Osteocyte (in vitro differentiated cells): ENCODE data around the gene RNF225. TPM values are rescaled to one million over a fixed set of nuclear protein-coding genes. Genes with fewer than 3 reads are reported as not detected.
"Not testable (repeated sequence)": the region's sequence is repeated elsewhere in the genome, so short reads cannot be mapped to it uniquely, and the experiment has no call there.

Source experiments
- DNase-seq: peaks from one replicate; pipeline ENCODE4 v3.0.0; 2021; ENCODE audit warnings: mixed read lengths; ENCODE audit not compliant: unreplicated experiment; ENCODE audit errors: extremely low spot score
- H3K27ac Mint-ChIP-seq: one replicate; pipeline ENCODE4 v1.8.0; 2021; ENCODE audit warnings: mild to moderate bottlenecking, mixed read lengths; ENCODE audit not compliant: unreplicated experiment
- H3K27me3 Mint-ChIP-seq: one replicate; pipeline ENCODE4 v1.8.0; 2021; ENCODE audit warnings: mixed read lengths; ENCODE audit not compliant: unreplicated experiment
- H3K36me3 Mint-ChIP-seq: one replicate; pipeline ENCODE4 v1.8.0; 2021; ENCODE audit warnings: mixed read lengths; ENCODE audit not compliant: unreplicated experiment
- H3K4me1 Mint-ChIP-seq: one replicate; pipeline ENCODE4 v1.8.0; 2021; ENCODE audit warnings: mixed read lengths; ENCODE audit not compliant: unreplicated experiment
- H3K4me3 Mint-ChIP-seq: one replicate; pipeline ENCODE4 v1.8.0; 2021; ENCODE audit warnings: mild to moderate bottlenecking, moderate library complexity, mixed read lengths; ENCODE audit not compliant: unreplicated experiment
- H3K9me3 Mint-ChIP-seq: one replicate; pipeline ENCODE4 v1.8.0; 2021; ENCODE audit warnings: mixed read lengths; ENCODE audit not compliant: unreplicated experiment
- total RNA-seq: library from RNA; stranded (reverse); gene quantifications from 2 replicates; pipeline ENCODE4 v1.2.1, GENCODE V29; 2021
- TF ChIP-seq, protein P1 (sequence below): fragments of 200-600 bp; sonication (generic); IDR thresholded peaks from 2 replicates; pipeline ENCODE4 v1.5.0; 2021; ENCODE audit warnings: antibody characterized with exemption, mild to moderate bottlenecking, moderate library complexity

The RNF225 gene
- total RNA-seq, 1 donor from 2014 or later, result not detected

DNA sequence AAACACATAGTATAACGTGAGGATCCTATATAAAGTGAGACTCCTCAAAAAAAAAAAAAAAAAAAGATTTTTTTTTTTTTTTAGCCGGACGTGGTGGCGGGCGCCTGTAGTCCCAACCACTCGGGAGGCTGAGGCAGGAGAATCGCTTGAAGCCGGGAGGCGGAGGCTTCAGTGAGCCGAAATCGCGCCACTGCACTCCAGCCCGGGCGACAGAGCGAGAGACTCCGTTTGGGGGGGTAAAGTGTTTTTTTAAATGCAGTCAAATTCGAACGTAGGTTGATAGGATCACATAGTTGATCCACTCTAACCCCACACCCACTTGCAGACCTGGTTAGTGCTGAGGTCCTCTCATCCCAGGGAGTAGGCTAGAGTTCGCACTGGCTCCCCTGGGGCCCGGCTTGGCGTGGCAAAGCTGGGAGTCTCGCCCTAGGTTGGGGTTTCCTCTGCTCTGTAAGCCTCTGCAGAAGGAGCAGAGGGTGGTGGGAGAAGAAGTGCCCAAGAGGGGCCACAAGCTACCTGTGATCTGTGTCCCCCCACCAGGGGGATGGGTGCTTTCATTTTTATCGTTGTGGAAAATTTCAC is 6.5 kb downstream of the RNF225 start:
- Mint-ChIP-seq H3K27ac (peak overlapping the region; percentile 94), H3K4me3 (peak overlapping the region; percentile 85), H3K4me1 (peaks cover 17% of the 10 kb centered on the region), H3K36me3 (no peaks in the 10 kb centered on the region), H3K27me3 (no peaks in the 10 kb centered on the region), H3K9me3 (no peaks in the 10 kb centered on the region)
- TF ChIP-seq, protein P1, sequence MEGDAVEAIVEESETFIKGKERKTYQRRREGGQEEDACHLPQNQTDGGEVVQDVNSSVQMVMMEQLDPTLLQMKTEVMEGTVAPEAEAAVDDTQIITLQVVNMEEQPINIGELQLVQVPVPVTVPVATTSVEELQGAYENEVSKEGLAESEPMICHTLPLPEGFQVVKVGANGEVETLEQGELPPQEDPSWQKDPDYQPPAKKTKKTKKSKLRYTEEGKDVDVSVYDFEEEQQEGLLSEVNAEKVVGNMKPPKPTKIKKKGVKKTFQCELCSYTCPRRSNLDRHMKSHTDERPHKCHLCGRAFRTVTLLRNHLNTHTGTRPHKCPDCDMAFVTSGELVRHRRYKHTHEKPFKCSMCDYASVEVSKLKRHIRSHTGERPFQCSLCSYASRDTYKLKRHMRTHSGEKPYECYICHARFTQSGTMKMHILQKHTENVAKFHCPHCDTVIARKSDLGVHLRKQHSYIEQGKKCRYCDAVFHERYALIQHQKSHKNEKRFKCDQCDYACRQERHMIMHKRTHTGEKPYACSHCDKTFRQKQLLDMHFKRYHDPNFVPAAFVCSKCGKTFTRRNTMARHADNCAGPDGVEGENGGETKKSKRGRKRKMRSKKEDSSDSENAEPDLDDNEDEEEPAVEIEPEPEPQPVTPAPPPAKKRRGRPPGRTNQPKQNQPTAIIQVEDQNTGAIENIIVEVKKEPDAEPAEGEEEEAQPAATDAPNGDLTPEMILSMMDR, result no peak
- no peak for DNase-seq

DNA sequence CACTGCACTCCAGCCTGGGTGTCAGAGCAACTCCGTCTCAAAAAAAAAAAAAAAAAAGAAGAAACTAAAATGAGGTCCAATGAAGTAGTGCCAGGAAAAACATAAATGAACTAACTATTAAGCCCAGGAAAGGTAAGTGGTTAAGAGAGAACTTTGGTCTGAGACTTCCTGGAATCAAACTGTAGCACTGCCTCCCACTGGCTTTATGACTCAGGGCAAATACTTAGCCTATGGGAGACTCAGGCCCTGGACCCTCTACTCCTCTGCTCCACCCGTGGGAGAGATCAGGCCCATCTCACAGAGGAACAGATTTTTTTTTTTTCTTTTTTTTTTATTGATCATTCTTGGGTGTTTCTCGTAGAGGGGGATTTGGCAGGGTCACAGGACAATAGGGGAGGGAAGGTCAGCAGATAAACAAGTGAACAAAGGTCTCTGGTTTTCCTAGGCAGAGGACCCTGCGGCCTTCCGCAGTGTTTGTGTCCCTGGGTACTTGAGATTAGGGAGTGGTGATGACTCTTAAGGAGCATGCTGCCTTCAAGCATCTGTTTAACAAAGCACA is 8.5 kb downstream of the RNF225 start:
- not testable (repeated sequence) for H3K27me3 Mint-ChIP-seq, H3K36me3 Mint-ChIP-seq, H3K4me3 Mint-ChIP-seq, DNase-seq, H3K9me3 Mint-ChIP-seq
- Mint-ChIP-seq H3K27ac (peak overlapping the region; percentile 18), H3K4me1 (peaks cover 29% of the 10 kb centered on the region)

DNA sequence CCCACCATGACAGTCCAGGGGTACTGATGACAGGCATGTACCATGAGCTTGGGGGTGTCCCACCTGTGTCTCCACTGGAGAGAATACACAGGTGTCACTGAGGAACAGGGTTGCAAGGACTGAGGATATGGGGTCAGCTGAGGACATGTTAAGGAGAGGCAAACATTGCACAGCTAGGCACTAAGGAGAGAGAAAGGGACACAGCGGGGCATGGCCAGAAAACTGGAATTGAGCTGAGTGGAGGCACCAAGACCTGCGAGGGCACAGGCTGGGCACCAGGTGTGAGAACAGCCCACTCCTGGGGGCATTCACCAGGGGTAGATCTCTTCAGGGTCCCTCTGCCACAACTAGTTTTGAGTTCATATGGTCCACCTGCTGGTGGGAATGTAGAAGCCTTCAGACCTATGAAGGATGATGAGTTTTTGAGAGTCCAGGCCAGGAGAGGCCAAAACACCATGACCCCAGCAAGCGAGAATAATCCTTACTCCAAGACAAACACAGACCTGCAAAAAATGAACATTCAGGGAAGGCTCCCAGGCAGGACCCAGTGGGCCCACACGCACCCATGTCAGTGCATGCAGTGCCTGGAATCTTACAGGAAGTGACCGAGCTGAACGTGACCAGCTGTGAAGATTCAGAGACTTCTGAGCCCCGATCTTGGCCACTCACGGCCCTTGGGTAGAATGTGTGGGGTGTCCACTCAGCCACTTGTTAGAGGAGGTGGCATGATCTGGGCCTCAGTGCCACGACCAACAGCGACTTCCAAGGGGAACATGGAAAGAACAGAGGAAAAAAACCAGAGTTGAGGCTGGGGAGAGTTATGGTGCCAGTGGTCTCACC is 11.6 kb downstream of the RNF225 start:
- Mint-ChIP-seq H3K27me3 (no peaks in the 10 kb centered on the region), H3K9me3 (no peaks in the 10 kb centered on the region), H3K4me3 (peak overlapping the region; percentile 87), H3K36me3 (no peaks in the 10 kb centered on the region), H3K27ac (peak overlapping the region; percentile 91), H3K4me1 (peaks cover 27% of the 10 kb centered on the region)
- TF ChIP-seq, protein P1, result peak; percentile 36
- DNase-seq, result no peak

DNA sequence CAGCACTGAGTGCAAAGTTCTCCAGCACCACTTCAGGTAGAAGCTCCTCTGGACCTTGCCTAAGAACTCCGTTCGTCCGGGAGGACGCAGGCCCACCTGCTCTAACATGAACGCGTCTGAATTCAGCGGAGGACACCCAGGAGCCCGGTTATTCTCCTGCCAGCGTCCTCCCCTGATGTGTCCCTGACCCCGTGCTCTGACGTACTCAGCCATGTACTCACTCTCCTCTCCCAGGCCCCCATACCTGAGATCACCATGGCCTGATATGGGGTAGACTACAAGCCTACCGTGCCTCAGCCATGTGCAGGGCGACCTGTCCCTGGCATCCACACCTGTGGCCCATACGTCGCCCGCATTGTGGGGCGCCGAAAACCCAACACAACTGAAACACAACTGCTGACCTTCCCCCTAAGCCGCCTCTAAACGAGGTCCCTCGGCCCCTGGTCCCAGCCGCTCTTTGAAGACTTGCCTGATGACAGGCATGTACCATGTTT is 12.2 kb downstream of the RNF225 start:
- TF ChIP-seq, protein P1, result no peak
- no peak for DNase-seq
- peak overlapping the region; percentile 91 for H3K27ac Mint-ChIP-seq
- H3K4me1 Mint-ChIP-seq, result peaks cover 27% of the 10 kb centered on the region
- no peaks in the 10 kb centered on the region for H3K36me3 Mint-ChIP-seq
- H3K9me3 Mint-ChIP-seq, result no peaks in the 10 kb centered on the region
- peak overlapping the region; percentile 87 for H3K4me3 Mint-ChIP-seq
- H3K27me3 Mint-ChIP-seq, result no peaks in the 10 kb centered on the region

DNA sequence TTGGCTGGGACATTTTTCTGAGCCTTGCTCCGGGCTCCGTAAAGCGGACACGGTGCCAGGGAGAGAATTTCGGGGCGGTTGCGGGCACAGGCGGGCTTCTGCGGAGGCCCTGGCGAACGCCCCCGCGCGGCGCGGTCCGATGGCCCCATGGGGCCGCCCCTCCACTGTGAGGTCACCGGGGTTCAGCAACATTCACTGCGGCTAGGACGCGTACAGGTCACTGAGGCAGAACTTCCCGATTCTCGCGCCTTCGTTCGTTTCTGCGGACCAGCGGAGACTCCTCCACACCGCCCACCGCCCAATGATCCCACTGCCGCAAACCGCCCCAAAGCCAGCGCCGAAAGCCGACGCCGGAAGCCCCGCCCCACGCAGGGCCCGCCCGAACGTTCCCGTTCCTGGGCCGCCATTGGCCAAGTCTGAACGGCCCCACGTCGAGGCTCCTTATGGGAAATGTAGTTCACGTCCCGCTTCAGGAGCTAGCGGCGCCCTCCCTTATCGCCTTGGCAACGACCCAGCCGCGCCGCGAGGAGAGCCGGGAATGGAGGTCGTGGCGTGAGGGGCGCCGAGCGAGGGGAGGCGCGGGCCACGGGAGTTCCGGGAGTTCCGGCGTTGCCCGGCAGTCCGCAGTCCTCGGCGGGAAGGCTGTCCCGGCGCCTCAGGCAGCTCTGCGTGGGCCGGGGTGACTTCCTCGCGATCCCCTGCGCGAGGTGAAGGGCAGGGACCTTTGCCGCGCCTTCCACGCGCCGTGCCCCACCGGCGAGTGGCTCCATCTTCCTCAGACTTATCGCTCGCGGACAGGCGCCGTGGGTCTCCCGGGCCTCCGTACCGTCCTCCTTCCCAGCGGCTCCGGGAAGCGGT is 12.9 kb downstream of the RNF225 start, which contains the start of gene ZNF584:
Gene ZNF584, plus strand, starts transcription at position 498 of the 858 bp plus-strand sequence. CDS start 499 bp downstream, outside the sequence.
- no peaks in the 10 kb centered on the region for H3K9me3 Mint-ChIP-seq
- peak within 1 kb of the TSS; percentile 87 for H3K4me3 Mint-ChIP-seq

More for the DNA sequence above, 12.9 kb downstream of the RNF225 start, which contains the start of gene ZNF584:
- H3K27ac Mint-ChIP-seq, result peak within 1 kb of the TSS; percentile 91
- H3K27me3 Mint-ChIP-seq, result no peaks in the 10 kb centered on the region
- peak; percentile 97 for DNase-seq
- peaks cover 29% of the 10 kb centered on the region for H3K4me1 Mint-ChIP-seq
- H3K36me3 Mint-ChIP-seq, result peaks cover 2% of the 10 kb centered on the region
- TF ChIP-seq, protein P1, result no peak
